ENCODE results near the gene ADAMTS1. TPM values are rescaled to one million over a fixed set of nuclear protein-coding genes. Genes with fewer than 3 reads are reported as not detected.

The ADAMTS1 gene
- total RNA-seq, 1 donor from 2014 or later: 7.5 TPM

DNA sequence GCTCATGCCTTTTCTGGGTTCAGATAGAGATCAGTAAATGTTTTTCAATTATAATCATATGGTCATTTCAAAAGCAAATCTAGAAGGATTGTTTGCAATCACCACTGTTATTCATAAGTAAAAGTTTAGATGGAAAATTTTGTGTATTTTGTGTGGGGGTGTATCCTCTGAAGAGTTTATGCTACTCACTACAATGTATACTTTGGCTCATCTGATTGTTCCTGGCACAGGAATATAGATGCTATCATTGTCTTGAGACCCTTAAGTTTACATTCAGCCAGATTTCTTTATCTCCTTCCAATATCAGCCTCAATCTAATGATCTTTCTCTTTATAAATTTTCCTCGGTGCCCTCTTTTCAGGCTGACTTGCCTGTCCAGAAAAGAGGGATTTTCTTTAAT is 33.0 kb downstream of the ADAMTS1 start:
- no peak for DNase-seq

DNA sequence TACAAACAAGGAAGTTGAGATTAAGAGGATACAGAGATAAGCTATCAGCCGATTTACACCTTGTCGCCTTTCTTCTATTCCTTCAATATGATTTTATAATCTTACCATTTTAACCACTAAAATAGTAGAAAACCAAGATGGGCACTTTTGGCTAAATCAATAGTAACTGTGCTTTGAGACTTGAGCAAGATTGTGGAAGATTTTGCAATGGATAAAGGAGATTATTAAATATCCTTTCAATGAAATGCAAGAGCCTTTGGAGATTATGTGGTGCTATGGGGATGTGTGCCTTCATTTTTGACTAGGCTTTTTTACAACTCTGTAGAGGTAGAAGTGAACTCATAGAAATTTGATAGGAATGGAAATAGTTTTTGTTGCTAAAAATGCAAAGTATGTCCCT is 33.7 kb downstream of the ADAMTS1 start:
- no peak for DNase-seq

DNA sequence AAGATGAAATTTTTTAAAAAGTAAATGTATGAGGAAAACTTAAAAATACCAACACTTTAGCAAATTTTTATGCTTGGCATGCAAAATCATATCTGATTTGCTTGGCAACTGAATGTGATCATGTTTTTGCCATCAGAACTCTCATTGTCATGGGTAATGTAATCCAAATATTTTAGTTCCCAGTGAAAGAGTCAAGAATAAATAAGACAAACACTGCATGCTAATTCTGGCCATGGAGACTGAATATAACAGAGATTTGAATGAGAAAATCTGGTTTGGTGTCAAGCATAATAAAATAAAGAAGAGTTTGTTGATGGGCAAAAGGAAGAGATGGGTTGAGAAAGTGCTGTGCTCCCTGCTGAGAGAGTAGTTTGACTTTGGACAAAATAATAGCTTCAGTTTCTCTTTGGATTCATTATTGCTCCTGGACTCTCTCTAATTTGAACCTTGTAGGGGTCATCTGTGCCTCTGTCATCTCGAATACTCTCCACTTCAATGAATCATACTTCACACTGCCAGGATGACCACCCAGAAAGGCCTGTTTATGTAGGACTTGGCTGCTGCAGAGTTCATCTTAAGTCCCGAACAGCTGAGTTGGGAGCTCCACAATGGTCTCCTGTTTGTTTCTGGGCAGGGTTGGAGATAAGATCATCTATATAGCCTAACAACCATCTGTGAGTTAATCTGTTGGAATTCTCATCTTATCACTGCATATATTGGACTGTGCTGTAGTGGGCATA is 34.4 kb downstream of the ADAMTS1 start:
- DNase-seq: no peak

DNA sequence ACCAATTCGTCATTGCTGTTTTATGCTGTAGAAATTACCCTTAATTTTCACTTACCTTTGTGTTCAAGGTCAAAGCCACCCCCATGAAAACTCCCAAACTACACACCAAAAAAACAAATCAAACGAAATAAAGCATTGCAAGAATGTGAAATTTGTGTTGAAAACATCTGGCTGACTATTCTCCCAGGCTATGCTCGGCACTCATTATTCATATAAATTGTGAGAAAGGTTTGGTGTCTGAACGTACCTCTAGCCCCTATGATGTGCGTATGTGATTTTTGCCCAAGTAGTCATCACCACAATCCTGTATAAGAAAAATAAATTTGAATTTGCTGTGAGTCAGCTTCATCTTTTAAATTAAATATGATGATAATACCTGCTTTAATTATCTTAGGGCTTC is 34.9 kb downstream of the ADAMTS1 start:
- no peak for DNase-seq

DNA sequence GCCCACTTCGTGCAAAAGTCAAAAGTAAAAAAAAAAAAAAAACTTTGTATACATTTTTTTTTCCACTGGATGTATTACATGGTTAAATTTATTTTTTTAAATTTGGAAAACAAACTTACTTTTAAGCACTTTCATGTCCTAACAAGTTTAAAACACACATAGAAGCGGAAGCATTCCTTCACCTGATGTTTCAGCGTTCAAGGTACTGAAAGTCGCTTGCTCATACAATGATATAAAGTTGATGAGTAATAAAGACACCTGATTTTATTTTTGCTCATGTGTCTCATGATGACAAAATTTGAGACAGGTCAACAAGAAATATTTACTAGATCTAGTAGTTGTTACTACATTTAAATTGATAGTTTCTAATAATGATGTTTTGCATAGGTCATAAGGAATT is 35.5 kb downstream of the ADAMTS1 start:
- no peak for DNase-seq

DNA sequence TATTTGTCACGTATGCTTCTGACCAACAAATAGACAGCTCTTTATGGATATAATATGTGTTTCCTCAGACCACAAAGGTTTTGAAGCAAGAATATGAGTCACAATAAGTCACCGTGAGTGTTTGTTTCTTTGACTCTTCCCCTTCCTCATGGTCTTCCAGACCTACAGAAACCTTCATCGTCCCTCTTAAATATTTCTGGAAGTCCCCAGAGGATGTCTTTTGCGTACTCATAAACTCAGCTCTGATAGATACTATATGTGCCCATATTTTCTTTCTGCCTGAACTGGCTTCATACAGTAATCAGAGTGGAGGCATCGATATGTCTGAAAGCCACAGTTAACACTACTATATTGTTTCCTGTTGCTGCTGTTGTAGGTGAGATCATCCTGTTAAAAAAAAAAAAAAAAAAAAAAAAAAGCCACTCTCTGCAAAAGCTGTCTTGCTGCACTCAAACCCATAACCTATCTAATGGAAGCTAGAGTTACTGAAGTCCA is 38.4 kb downstream of the ADAMTS1 start:
- no peak for DNase-seq

DNA sequence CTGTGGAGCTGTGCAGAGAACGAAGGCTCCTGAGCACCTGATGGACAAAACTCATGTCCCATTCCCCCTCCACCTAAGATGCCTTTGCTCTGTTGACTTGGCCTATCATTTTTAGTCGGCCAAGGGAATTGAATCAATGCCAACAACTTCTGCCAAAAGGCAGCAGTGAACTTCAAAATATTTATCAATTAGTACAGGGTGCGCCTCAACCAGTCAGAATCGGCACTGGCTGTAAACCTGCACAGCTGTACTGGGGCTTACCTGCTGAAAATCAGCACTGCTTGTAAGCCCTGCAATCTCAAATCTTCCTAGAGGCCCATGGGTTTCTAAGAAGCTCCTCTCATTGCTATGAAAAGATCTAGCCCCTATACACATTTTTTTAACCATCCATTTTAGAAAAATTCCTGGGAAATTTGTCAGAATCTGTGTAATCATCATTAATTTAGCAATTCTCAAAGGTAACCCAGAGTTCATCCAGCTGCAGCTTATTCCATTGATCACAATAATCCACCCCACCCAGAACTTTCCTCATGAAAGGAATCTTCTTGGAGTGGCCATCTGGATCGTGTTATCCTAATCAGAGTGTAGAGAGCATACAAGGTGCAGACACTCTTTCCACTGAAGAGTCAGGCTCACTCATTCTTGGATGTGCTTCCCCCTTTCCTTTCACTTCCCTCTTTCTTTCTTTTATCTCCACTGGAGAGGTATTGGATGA is 40.2 kb downstream of the ADAMTS1 start:
- no peak for DNase-seq

DNA sequence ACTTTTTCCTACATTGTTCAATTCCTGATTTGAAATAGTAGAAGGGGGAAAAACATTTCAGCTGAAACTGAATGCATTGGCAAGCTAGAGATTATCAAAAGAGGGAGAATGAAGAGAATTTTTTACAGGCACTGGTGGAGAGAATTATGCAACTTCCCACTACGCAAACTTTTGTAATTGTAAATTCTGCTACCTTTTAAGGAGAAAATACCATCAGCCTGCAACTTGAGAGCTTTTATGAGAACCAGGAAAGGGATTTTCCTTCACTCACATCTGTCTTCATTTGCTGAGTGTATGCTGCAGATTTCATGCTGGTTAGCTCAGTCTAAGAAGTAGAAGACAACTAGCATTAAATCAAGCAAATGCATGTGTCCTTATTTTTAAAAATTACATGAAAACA is 43.7 kb downstream of the ADAMTS1 start:
- no peak for DNase-seq

DNA sequence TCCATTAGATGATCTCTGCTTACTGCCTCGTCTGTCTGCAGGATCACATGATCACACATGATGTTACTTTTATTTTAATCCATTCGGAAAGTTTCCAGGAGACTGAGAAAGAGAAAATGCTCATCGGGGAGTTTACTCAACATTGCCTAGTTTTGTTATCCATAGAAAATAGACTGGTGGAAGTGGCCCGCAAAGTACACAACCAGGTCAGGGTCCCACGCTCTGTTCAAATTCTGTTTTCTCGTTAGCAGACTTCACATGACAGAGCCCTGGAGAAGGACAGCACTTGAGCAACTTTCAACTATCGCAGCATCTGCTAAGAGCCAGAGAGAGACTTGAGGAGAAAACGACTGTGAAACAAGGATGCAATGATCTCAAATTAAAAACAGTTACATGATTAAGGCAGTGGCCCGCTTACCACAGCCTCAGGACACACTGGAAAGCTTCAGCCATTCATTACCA is 44.2 kb downstream of the ADAMTS1 start:
- DNase-seq: no peak

DNA sequence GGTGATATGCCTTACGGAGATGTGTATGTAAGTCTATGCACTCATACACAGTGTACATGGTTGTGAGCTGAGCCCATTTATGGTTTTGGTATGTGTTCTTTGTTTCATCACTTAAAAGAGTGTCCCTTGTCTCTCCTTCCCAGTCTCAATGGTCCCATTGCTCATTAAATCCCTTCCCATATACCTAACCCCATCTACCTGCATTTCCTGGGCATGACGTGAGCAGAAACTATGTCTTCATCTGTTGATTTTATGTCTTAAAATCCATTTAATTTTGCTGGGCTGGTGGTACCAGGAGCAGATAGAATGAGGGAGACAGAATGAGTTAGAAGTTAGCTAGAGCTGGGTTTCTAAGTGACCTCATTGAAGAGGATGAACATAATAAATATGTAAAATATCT is 44.8 kb downstream of the ADAMTS1 start:
- DNase-seq: no peak

DNA sequence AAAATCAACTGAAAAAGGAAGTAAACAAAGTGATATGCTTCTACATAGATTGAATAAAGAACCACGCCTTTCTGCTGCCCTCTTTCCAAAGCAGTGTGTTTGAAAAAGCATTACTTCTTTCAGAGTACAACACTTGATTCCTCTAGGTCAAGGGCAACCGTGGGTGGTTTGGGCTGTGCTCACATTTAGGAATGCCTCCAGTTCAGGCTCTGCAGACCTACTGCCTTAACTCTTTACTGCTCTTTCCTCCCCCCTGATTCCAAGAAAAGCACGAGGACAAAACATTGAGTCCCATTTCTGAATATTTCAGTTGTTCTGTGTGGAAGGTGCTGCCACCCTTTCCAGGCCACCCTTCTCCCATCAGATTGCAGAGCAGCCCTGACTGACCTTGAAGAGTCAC is 45.2 kb downstream of the ADAMTS1 start:
- no peak for DNase-seq

DNA sequence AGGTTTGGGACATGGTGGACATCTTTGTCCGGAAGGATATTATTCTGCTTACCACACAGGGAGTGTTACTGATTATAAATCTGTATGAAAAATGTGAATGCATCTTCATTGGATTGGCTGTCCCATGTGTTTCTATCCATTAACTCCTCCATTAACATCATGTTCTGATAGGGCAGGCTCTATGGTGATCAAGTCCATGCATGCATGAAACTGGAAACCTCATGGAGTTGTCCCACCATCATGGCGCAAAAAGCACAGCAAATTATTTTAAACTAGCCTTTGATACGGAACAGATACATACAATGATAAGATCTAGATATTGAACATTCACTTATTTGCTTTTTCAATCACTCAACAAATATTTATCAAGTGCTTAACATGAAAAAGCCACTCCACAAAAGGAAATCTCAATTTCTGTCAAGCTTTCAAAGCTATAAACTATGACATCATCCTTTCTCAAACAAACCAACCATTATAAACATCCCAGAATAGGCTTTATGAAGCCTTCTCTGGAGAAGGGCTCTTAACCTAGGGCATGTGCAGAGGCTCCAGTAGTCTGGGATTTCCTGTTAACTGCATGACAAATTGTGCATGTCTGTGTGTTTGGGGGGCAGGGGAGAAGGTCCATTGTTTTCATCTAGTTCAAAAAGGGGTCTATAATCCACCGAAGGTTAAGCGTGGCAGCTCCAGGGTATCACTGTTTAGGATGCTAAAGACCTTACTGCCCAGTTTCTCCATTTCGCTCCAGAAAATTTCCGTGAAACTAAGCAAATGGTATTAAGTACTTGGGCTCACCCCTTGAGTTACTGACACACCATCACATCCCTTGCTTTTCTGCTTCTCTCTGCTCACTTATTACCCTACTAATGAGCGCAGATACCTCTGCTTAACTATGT is 46.1 kb downstream of the ADAMTS1 start:
- DNase-seq: no peak

DNA sequence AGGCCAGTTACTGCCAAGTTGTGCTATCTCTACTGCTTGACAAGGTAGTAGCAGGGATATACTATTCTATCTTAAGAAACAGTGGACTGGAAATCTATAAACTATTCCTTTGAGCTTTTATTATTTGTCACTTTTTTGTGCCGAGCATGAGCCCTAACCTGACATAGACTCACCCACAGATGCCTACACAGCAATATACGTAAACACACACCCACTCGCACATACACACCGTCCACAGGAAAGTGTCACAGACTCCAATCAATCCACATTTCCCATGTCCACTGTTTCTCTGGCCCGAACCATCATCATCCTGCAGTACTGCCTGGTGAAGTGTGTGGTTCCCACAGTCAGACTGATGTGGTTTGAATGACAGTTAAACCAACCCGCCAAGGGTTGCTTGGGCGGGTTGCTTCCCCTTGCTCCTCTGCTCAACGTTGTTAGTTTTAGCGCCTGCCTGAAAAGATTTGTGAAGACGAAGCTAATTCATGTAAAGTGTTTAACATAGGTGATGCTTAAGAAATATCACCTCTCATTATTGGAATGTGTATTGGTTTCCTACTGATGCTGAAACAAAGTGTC is 47.2 kb downstream of the ADAMTS1 start:
- no peak for DNase-seq

DNA sequence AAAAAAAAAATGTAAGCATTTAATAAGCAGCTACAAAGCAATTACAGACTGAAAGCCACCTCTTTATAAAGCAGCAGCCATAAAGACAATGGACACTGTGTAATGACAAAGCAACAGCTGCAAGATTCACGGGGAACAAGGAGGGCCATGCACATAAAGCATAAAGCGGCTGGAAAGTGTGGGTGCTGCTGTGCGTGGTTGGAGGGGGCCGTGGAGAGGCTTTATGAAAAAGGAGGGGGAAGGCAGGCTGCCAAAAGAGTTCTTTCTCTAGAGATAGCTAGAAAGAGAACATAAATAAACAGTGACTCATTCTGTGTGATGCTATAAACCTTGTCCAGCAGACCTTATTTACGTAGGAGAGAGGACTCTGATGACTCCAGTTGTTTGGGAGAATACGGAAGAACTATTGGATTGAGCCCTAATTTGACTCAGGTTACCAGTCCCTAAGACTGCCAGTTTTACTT is 49.3 kb downstream of the ADAMTS1 start:
- DNase-seq: peak; percentile 55

DNA sequence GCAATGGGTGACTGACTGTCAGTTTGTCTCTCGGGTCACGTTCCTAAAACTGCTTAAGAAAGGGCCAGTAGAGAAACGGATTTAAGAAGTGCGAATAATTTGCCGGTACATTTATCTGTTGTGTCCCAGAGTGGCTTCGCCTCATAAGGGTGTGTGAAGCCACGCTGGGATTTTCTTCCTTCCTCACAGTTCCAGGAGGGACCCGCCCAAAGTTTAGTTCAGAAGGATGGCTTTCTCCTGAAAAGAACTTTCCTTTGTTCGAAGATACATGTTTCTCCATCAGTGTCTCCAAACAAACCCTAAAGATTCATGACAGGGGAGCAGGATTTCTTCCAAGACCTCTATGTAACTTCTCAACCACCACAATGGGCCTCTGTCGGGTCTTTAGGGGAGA is 49.8 kb downstream of the ADAMTS1 start:
- no peak for DNase-seq

DNA sequence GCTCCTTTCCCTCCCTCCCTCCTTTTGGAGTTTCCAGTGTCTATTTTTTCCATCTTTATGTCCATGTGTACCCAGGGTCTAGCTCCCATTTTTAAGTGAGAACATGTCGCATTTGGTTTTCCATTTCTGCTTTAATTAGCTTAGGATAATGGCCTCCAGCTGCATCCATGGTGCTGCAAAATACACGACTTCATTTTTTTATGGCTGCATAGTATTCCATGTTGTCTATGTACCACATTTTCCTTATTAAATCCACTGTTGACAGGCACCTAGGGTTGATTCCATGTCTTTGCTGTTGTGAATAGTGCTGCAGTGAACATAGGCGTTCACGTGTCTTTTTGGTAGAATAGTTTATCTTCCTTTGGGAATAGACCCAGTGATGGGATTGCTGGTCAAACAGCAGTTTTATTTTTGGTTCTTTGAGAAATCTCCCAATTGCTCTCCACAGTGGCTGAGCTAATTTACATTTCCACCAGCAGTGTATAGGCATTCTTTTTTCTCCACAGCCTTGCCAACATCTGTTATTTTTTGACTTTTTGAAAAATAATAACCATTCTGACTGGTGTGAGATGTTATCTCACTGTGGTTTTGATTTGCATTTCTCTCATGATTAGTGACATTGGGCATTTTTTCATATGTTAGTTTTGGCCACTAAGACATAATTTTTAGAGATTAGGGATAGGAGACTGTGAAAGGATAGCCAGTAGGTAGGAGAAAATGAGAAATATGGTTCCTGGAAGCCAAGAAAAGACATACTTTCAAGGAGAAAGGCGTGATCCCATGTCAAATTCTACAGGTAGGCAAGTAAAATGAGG is 50.4 kb downstream of the ADAMTS1 start:
- no peak for DNase-seq

DNA sequence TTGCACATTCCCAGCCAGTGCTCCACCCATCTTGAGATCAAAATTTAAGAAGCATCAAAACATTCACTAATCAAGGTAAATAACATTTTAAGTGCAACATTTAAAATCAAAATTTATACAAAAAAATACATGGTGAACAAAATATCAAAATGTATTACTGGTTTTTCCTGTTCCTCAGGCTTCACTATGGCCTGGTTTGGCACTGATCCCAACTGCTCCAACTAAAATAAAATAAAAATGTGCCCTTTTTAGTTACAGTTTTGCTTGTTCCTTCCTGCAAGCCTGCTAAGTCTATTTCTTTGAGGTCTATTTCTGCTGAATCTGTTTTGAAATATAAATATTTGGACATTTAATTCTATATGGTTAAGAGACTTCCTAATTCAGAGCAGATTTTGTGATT is 54.9 kb downstream of the ADAMTS1 start:
- DNase-seq: no peak

DNA sequence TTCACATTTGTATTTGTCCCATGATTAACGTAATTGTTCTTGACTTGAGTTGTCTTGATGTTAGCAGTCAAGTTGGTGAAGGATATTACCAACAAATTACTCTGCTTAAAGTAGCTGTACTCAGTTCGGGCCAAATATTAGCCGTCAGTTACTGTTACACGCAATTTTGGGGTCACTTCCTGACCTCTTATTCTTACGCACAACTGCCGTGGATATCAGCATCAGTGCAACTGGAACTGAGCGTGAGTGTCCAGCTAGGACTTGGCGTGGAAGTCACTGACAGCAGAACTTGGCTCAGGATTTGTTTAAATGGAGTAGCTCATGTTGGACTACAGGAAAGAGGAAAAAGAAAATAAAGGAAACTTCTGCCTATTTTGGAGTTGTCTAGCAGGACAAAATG is 56.4 kb downstream of the ADAMTS1 start:
- no peak for DNase-seq

Measured in occipital lobe (tissue), 2 donors.